Activated gamma-delta T cell treated with Interleukin-2 at 50 U/mL for 16 hours (primary cell): Measurements from ENCODE around the gene PTBP1.
"Not testable (repeated sequence)": the region's sequence is repeated elsewhere in the genome, so short reads cannot be mapped to it uniquely, and the experiment has no call there.

ENCODE experiments used
- DNase-seq: peaks from one replicate; pipeline ENCODE4 v3.0.0-alpha.2; 2020

The PTBP1 gene

DNA sequence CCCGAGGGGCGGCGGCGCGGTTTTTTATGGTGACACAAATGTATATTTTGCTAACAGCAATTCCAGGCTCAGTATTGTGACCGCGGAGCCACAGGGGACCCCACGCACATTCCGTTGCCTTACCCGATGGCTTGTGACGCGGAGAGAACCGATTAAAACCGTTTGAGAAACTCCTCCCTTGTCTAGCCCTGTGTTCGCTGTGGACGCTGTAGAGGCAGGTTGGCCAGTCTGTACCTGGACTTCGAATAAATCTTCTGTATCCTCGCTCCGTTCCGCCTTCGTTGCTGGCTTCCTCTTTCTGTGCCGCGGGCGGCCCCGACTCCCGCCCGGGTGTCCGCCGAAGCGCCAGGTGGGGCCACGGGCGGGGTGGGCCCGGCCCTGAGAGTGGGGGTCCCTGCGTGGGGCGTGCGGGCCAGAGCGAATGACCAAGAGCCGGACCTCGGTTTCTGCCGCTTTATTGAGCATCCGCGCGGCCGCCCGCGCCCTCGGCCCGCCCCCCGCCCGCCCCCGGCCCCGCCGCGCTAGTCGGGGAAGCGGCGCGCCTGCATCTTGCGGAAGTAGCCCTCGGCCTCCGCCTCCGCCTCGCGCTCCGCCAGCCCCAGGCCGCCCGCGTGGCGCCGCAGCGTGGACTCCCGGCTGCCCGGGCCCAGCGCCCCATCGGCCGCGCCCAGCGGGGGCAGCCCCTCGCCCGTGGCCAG lies 14.9 kb downstream of the PTBP1 start:
- DNase-seq, result no peak

DNA sequence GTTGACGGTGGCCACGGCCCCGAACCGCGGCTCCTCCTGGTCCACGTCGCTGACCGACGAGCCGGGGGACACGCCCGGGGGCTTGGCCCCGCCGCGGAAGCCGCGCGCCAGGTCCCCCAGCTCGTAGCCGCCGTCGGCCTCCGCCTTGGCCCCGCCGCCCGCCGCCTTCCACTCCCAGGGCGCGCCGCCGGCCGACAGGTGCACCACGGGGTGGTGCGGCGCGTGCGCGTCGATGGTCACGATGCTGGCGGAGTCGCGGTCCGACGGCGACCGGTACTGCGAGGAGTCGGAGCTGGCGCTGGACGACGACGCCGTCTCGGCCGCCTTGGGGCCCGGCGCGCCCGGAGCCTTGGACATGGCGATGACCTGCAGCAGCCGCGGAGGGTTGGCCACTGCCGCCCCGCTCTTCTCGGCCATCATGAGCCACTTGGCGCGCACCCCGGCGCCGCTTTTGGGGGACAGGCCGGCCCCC lies 15.5 kb downstream of the PTBP1 start:
- no peak for DNase-seq

DNA sequence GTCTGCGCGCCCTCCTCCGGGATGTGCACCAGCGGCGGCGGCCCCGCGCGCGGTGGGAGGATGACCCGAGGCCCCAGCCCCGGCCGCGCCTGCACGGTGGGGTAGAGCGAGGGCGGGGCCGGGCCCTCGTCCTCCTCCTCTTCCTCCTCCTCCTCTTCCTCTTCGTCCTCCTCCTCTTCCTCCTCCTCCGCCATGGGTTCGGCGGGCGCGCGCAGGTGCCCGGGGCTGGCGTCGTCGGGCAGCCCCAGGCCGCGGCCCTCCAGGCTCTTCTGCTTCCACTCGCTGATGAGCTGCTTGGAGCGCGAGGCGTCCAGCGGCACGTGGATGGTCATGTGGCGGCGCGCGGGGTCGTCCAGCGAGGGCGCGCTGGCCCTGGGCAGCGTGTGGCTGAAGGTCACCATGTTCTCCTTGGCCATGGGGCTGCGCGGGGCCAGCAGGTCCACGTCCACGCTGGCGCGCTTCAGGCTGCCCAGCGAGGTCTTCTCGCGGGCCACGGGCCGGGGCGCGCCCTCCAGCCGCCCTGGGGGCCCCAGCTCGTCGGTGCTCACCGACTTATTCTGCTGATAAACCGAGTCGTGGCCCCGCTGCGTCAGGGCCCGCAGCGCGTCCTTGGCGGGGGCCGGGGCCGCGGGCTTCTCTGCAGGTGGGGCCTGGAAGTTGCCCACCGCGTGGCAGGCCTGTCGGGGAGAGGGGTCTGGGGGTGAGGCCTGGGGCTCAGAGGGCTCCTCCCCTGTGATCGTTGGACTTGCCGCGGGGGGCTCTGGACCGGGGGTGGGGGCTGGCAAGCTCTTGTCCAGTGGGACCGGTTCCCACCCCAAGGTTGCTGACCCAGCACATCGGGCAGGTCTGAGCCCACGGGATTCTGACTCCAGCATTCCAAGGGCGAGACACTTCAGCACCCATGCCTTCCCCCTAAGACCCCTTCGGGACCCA lies 16.2 kb downstream of the PTBP1 start:
- no peak for DNase-seq

DNA sequence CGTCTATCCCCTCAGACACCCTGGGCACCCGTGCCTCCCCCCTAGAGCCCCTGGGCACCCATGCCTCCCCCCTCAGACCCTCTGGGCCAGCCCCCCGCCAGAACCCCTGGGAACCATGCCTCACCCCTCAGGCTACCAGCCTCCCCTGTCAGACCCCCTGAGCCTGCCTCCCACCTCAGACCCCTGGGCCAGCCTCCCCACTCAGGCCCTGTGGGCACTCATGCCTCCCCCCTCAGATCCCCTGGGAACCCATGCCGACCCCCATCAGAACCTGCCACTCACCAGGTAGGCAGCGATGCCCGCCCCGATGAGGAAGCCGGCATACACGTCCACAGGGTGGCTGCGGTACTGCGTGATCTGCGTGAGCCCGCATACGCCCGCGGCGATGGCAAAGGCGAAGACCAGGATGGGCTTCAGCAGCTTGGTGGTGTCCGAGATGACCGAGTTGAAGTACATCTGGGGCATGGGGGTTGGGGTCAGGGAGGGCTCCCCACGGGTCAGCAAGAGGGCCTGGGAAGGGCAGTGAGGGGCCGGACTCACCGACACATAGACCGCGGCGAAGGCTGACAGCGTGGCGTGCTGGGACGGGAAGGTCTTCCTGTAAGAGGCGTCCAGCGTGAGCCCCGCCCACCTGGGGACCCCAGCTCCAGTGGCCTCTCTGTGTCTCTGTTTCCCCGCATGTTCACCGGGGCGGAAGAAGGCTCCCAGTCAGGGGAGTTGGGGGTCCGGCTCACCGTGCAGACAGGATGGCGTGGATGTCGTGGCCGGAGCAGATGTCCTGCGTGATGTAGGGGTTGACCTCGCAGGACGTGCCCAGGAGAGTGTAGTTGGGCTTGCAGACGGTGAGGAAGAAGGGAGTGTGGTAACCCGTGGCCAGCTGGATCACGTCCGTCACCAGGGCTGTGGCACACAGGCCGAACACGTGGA lies 17.2 kb downstream of the PTBP1 start:
- no peak for DNase-seq

DNA sequence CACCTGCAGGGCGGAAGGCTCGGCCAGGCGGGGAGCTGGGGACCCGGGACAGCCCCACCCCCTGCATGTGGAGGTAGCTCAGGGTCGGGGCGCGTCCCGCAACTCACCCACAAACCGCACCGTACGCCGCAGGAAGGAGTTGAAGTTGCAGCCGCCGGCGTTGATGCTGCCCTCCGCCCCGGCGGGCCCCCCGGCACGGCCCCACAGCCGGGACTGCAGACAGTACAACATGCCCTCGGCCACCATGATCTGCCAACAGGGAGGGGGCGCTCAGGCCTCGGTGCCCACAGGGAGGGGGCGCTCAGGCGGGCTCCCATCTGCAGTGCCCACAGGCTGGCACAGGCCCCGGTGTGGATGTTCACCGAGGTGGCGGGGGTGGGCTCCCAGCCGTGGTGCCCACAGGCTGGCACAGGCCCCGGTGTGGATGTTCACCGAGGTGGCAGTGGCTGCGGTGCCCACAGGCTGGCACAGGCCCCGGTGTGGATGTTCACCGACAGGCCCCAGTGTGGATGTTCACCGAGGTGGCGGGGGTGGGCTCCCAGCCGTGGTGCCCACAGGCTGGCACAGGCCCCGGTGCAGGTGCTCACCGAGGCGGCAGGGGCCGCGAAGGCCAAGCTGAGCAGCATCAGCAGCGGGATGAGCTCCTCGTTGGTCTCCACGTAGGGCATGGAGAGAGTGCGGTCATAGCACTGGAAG lies 18.0 kb downstream of the PTBP1 start:
- DNase-seq, result no peak

DNA sequence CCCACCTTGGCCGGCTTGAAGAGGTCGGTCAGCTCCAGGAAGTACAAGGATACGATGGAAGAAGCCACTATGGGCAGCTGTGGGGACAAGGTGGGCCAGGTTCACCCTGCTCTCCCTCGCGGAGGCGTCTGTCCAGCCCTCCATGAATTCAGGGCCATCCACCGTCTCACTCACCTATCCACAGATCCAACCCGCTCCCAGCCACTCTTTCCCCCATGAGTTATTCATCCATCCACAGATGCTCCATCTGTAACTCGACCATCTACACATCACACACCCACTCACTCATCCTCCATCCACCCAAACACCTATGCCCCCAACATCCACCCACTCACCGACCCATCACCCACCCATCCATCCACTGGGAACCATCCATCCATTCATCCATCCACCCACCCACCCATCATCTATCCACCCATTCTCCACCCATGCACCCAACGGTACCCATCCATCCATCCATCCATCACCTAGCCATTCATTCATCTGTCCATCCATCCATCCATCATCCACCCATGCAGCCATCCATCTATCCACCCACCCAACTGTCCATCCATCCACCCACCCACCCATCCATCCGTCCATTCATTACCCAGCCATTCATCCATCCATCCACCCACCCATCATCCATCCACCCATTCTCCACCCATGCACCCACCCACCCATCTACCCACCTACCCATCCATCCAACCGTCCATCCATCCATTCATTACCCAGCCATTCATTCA lies 18.7 kb downstream of the PTBP1 start:
- no peak for DNase-seq

DNA sequence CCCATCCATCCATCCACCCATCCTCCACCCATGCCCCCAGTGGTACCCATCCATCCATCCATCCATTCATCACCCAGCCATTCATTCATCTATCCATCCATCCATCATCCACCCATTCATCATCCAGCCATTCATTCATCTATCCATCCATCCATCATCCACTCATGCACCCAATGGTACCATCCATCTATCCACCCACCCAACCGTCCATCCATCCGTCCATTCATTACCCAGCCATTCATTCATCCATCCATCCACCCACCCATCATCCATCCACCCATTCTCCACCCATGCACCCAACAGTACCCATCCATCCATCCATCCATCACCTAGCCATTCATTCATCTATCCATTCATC lies 19.2 kb downstream of the PTBP1 start:
- no peak for DNase-seq

DNA sequence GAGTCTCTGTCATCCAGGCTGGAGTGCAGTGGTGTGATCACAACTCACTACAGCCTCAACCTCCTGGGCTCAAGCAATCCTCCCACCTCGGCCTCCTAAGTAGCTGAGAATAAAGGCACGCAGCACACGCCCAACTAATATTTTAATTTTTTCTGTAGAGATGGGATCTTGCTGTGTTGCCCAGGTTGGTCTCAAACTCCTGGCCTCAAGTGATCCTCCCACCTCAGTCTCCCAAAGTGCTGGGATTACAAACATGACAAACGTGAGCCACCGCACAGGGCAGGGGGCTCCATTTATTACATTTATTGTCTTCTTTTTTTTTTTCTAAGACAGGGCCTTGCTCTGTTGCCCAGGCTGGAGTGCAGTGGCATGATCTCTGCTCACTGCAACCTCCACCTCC lies 23.0 kb downstream of the PTBP1 start:
- DNase-seq, result not testable (repeated sequence)

DNA sequence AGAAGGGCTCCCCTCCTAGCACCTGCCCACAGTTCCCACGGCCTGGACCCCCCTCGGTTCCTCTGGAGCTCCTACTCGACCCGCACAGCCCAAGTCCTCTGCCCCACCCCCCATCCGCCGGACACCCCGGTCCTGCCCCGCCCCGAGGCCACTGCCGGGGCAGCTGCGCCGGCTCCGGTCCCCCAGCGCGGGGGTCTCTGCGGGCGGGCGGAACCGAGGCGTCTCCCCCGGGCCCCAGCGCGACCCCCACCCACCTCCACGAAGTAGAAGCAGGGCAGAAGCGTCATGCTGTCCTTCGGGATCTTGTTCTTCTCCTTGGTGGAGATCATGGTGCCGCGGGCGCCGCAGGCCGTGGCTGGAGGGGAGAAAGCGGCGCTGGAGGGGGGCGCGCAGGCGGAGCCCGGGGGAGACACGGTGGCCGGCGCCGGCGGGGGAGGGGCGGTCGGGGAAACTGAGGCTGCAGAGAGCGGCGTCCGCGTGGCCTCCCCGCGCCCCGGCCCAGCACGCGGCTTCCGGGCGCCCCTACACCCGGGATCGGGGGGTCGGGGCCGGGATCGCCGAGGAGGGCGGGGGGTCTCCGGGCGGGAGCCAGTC lies 24.1 kb downstream of the PTBP1 start:
- no peak for DNase-seq

DNA sequence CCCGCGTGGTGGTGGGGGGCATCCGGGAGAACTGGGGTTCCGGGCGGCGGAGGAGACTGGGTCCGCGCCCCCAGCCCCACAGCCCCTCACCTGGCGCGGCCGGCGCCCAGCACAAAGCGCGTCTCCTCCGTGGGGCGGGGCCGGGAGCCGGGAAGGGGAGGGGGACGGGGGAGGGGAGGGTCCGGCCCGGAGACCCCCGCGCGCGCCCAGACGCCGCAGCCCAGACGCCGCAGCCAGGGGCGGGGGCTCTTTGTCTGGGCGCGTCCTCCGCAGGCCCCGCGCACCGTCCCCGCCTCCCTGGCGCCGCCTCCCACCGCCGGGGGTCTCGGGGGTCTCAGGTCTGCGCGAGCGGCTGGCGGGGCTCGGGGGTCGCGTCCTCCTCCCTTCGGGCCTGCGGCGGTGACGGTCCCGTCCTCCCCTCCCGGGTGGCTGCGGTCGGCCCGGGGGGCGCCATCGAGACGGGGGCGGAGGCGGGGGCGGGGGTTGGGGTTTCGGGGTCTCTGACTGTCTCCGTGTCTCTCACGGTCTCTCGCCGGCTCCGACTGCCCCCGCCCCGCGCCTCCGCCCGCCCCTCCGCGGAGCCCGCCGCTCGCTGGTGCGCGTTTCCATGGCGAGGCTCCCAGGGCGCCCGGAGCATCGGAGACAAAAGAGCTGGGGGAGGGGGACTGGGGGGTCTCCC lies 24.7 kb downstream of the PTBP1 start, which contains the start of gene PLPPR3:
PLPPR3 (minus strand) TSS at position 131 of the 679 bp plus-strand sequence. CDS start 396 bp downstream, outside the sequence.
- no peak for DNase-seq

DNA sequence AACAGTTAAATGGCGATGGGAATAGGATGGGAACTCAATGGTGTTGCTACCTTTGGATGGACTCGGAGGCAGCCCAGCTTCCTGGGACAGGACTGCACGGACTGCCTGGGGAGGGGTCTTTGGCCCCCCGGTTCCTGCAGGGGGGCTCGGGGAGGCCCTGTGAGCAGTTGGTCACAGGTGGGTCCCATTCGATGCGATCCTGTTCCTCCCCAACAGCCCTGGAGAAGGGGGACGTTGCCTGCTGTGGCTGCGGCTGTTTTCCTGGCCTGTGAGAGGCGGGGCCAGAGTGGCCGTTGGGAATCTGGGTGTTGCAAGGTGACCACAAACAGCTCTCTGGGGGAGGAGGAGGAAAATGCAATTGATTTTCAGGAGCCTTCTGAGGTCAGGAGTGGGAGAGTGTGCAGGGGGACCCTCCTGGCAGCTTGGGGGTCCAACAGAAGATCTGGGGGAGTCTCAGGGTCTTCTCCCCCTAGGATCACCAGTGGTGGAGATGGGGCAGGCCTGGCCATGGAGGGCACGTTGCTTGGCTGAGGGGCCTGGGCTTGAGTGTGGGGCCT lies 26.4 kb downstream of the PTBP1 start:
- no peak for DNase-seq

DNA sequence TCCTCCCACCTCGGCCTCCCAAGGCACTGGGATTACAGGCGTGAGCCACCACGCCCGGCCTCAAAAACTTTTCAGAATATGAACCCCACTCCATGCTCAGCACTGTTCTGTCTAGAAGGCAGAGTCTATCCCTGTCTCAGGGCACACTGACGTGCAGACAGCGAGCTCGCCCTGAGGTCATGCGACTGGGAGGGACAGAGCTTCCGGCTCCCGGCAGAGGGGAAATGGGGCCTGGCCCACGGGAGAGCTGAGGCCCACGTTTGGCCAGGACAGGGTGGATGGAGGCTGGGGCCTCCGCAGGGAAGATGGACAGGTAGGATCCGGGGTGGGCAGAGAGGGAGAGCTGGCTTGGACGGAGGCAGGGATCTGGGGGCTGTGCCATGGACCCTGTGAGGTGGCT lies 27.6 kb downstream of the PTBP1 start:
- no peak for DNase-seq

DNA sequence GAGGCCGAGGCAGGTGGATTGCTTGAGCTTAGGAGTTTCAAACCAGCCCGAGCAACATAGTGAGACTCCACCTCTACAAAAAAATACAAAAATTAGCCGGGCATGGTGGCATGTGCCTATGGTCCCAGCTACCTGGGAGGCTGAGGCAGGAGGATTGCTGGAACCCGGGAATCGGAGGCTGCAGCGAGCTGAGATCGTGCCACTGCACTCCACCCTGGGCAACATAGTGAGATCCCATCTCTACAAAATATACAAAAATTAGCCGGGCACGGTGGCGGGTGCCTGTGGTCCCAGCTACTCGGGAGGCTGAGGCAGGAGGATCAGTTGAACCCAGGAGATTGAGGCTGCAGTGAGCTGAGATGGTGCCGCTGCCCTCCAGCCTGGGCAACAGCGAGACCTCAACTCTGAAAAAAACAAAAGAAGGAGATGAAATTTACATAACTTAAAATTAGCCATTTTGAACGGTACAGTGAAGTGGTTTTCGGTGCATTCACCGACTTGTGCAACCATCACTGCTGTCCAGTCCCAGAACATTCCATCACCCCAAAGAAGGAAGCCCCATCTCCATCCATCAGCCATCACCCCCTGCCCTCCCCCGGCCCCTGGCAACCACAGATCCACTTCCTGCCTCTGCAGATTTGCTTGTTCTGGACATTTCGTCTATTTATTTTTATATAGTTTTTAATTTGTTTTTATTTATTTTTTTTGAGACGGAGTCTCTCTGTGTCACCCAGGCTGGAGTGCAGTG lies 28.8 kb downstream of the PTBP1 start:
- no peak for DNase-seq

DNA sequence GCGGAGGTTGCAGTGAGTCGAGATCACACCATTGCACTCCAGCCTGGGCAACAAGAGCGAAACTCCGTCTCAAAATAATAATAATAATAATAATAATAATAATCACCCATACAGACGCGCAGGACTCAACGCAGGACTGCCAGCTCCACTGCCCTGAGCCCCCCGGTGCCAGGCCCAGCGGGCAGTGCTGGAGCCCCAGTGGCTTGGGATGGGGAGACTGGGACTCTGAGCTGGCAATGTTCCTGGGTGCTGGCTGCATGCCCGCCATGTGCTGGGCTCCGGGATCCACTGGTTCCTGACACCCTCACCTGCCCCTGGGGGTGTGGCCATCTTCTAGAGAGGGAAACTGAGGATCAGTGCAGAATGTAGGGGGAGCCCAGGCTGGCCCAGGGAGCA lies 30.1 kb downstream of the PTBP1 start:
- no peak for DNase-seq

DNA sequence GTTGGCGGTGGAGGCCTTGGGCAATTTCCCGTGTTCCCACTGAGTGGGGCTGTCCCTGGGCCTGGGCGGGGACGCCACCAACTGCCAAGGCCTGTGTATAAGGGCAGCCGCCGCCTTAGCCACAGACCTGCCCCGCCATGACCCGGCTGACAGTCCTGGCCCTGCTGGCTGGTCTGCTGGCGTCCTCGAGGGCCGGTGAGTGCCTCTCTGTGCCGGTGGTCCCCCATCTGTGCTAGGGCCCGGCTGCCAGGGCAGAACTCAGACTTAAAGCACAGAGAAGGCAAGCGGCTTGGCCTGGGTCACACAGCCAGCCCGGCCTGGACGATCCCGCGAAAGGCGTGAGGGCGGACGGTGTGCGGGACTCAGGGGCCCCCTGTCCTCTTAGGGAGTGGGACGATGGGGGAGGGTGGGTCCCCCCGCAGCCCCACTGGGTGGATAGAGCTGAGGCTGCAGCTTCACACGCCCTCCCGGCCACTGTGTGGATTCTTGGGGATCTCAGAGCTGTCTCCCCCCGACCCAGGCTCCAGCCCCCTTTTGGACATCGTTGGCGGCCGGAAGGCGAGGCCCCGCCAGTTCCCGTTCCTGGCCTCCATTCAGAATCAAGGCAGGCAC lies 30.6 kb downstream of the PTBP1 start, which contains the start of gene AZU1:
AZU1 (plus strand) TSS at position 128 of the 612 bp plus-strand sequence; CDS start at position 138, 10 bp downstream.
- no peak for DNase-seq

DNA sequence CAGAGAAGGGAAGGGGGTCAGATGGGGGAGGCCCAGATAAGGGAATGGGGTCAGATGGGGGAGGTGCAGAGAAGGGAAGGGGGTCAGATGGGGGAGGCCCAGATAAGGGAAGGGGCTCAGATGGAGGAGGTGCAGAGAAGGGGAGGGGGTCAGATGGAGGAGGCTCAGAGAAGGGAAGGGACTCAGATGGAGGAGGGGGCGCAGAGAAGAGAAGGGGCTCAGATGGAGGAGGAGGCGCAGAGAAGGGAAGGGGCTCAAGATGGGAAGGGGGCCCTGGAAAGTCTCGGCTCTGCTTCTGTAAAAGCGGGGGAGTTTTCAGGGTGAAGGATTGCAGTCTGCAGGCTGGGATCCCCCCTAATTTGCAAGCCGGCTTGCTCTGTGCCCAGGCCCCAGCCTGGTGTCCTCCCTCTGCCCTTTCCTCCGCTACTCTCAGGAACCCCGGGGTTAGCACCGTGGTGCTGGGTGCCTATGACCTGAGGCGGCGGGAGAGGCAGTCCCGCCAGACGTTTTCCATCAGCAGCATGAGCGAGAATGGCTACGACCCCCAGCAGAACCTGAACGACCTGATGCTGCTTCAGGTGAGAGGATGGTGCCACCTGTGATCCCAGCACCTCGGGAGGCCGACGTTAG lies 32.0 kb downstream of the PTBP1 start:
- DNase-seq, result no peak

DNA sequence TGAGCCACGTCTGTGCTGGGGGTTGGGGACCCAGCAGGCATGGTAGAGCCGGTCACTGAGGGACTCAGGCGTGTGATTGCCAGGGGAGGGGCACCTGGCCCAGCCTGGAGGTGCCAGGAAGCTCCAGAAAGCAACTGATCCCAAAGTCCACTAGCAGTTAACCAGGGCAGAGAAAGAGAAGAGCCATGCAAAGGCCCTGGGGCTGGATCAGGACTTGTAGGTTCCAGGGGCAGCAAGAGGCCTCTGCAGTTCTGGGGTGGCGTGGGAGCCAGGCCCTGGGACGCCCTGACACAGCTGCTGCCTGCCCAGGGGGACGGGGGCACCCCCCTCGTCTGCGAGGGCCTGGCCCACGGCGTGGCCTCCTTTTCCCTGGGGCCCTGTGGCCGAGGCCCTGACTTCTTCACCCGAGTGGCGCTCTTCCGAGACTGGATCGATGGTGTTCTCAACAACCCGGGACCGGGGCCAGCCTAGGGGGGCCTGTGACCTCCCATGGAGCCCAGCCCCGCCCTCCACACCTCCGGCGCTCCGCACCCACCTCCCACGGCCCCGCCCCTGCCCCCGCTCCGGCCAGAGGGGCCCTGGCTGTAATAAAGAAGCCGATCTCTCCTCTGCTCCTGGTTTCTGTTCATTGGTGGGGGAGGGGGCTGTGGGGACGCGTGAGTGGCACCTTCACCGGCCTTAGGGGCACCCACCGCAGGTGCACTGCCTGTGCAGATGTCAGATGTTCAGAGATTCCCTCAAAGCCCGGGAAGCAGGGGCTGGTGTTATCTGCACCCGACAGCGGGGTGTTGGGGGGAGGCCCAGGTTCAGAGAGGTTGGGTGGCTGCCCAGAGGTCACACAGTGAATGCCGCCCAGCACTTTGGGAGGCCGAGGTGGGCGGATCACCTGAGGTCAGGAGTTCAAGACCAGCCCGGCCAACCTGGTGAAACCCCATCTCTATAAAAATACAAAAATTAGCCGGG lies 34.4 kb downstream of the PTBP1 start:
- no peak for DNase-seq
